H1 (cell line): ENCODE results near the gene RNF212. TPM values are rescaled to one million over a fixed set of nuclear protein-coding genes. Genes with fewer than 3 reads are reported as not detected.

Experiments
- CTCF ChIA-PET: fragments of 300-600 bp; sonication (Branson Sonifier 250); formaldehyde crosslinking; loops from one replicate; lab custom pipeline; 2021; ENCODE audit not compliant: partially characterized antibody; lab: Charles Lee
- POLR2A ChIA-PET: fragments of 300-600 bp; sonication (Branson Sonifier 250); formaldehyde crosslinking; loops from one replicate; lab custom pipeline; 2021; ENCODE audit warnings: inconsistent platforms; ENCODE audit not compliant: partially characterized antibody; lab: Charles Lee
- DNase-seq, 2 experiments: peaks; one replicate each; pipeline versions ENCODE4 v3.0.0 to v3.0.0-alpha.2; 2010 to 2022; ENCODE audit warnings: low spot score in 2 of 2, low read depth in 1 of 2, mixed read lengths in 1 of 2
- FAIRE-seq: peaks from 2 replicates; lab custom pipeline; 2011; peaks lifted over from hg19 to GRCh38; lab: Jason Lieb, UNC
- H2AFZ ChIP-seq: 2 replicates; pipeline ENCODE4 v1.8.1; 2012; ENCODE audit warnings: low read length, inconsistent platforms
- H2AK5ac ChIP-seq: 2 replicates; pipeline ENCODE4 v1.6.1; 2013; ENCODE audit warnings: low read depth, low read length
- H2BK120ac ChIP-seq: replicated peaks from 2 replicates; pipeline ENCODE3; 2013; ENCODE audit warnings: low read depth, low read length, inconsistent platforms
- H2BK12ac ChIP-seq: 2 replicates; pipeline ENCODE4 v1.6.1; 2013; ENCODE audit warnings: low read depth, low read length
- H2BK15ac ChIP-seq: 2 replicates; pipeline ENCODE4 v1.6.1; 2013; ENCODE audit warnings: low read length
- H2BK20ac ChIP-seq: 2 replicates; pipeline ENCODE4 v1.6.1; 2013; ENCODE audit warnings: low read length
- H2BK5ac ChIP-seq: 2 replicates; pipeline ENCODE4 v1.6.1; 2013; ENCODE audit warnings: low read depth, low read length
- H3K14ac ChIP-seq: 2 replicates; pipeline ENCODE4 v1.6.1; 2013; ENCODE audit warnings: inconsistent platforms; ENCODE audit not compliant: insufficient read length
- H3K18ac ChIP-seq: 2 replicates; pipeline ENCODE4 v1.6.1; 2013; ENCODE audit warnings: low read length; ENCODE audit errors: extremely low read depth
- H3K23ac ChIP-seq: 2 replicates; pipeline ENCODE4 v1.6.1; 2013; ENCODE audit warnings: inconsistent platforms; ENCODE audit not compliant: insufficient read length
- H3K23me2 ChIP-seq: 2 replicates; pipeline ENCODE4 v1.6.1; 2013; ENCODE audit warnings: low read depth, low read length
- H3K27ac ChIP-seq: 2 replicates; pipeline ENCODE4 v1.6.1; 2011; ENCODE audit warnings: low read depth, low read length, inconsistent platforms
- H3K27me3 ChIP-seq, 4 experiments: replicated peaks in 1 of 4; 1 replicate in 1 of 4; 2 replicates in 3 of 4; pipeline versions ENCODE4 v1.6.1 to v1.8.1; 2011 to 2013; ENCODE audit warnings: low read length in 3 of 4, mild to moderate bottlenecking in 3 of 4, inconsistent platforms in 2 of 4, mixed read lengths in 2 of 4, moderate library complexity in 1 of 4; ENCODE audit not compliant: control insufficient read depth in 3 of 4, insufficient read depth in 3 of 4; ENCODE audit errors: extremely low read depth in 1 of 4
- H3K36me3 ChIP-seq, 4 experiments: 2 replicates each; pipeline versions ENCODE4 v1.6.1 to v1.8.1; 2011 to 2013; ENCODE audit warnings: mild to moderate bottlenecking in 4 of 4, low read length in 3 of 4, moderate library complexity in 2 of 4, control low read depth in 1 of 4, inconsistent platforms in 1 of 4; ENCODE audit not compliant: insufficient read depth in 4 of 4, control insufficient read depth in 2 of 4
- H3K4ac ChIP-seq: replicated peaks from 2 replicates; pipeline ENCODE3; 2013; ENCODE audit warnings: low read length, low read depth, mixed read lengths, inconsistent platforms; ENCODE audit not compliant: insufficient read length
- H3K4me1 ChIP-seq, 4 experiments: replicated peaks in 1 of 4; 1 replicate in 1 of 4; 2 replicates in 3 of 4; pipeline versions ENCODE4 v1.6.1 to v1.8.1; 2011 to 2013; ENCODE audit warnings: low read length in 3 of 4, inconsistent platforms in 2 of 4, mixed read lengths in 1 of 4; ENCODE audit not compliant: insufficient read depth in 4 of 4, control insufficient read depth in 3 of 4
- H3K4me2 ChIP-seq, 2 experiments: 2 replicates each; pipeline versions ENCODE4 v1.6.1 to v1.8.1; 2011 to 2013; ENCODE audit warnings: low read depth in 2 of 2, low read length in 2 of 2, control low read depth in 1 of 2, inconsistent platforms in 1 of 2, mild to moderate bottlenecking in 1 of 2; ENCODE audit not compliant: insufficient read depth in 1 of 2
- H3K4me3 ChIP-seq, 4 experiments: fragments of 200-600, 300-600 bp in 1 of 4; sonication (generic), shearing (Covaris generic), sonication (Bioruptor Twin) in 1 of 4; 2 replicates each; pipeline versions ENCODE4 v1.5.1 to v1.8.1; 2011 to 2016; ENCODE audit warnings: low read length in 4 of 4, low read depth in 3 of 4, control low read depth in 2 of 4, inconsistent platforms in 2 of 4, mild to moderate bottlenecking in 2 of 4, mixed read lengths in 1 of 4, moderate library complexity in 1 of 4; ENCODE audit not compliant: insufficient read depth in 2 of 4; ENCODE audit errors: extremely low read depth in 1 of 4
- H3K56ac ChIP-seq: replicated peaks from 2 replicates; pipeline ENCODE3; 2013; ENCODE audit warnings: low read depth, mild to moderate bottlenecking, mixed read lengths, low read length, inconsistent platforms; ENCODE audit not compliant: insufficient read length
- H3K79me1 ChIP-seq: 2 replicates; pipeline ENCODE4 v1.6.1; 2013; ENCODE audit warnings: low read depth, low read length, control low read depth
- H3K79me2 ChIP-seq, 2 experiments: 2 replicates each; pipeline versions ENCODE4 v1.6.1 to v1.8.1; 2012 to 2013; ENCODE audit warnings: low read length in 2 of 2, mild to moderate bottlenecking in 2 of 2, inconsistent platforms in 1 of 2; ENCODE audit not compliant: insufficient read depth in 2 of 2, control insufficient read depth in 1 of 2
- H3K9ac ChIP-seq, 4 experiments: replicated peaks in 1 of 4; 1 replicate in 1 of 4; 2 replicates in 3 of 4; pipeline versions ENCODE4 v1.6.1 to v1.8.1; 2011 to 2013; ENCODE audit warnings: low read depth in 3 of 4, low read length in 3 of 4, control low read depth in 2 of 4, mild to moderate bottlenecking in 2 of 4, moderate library complexity in 2 of 4, inconsistent platforms in 1 of 4; ENCODE audit errors: extremely low read depth in 1 of 4
- H3K9me3 ChIP-seq, 2 experiments: 2 replicates each; pipeline versions ENCODE4 v1.6.1 to v1.8.1; 2012 to 2013; ENCODE audit warnings: mild to moderate bottlenecking in 2 of 2, moderate library complexity in 2 of 2, control low read depth in 1 of 2, inconsistent platforms in 1 of 2, low read depth in 1 of 2, low read length in 1 of 2, mixed read lengths in 1 of 2; ENCODE audit not compliant: insufficient read depth in 2 of 2
- H4K20me1 ChIP-seq, 2 experiments: replicated peaks in 1 of 2; 2 replicates each; pipeline versions ENCODE3 to v1.8.1; 2011 to 2013; ENCODE audit warnings: inconsistent platforms in 2 of 2, low read length in 2 of 2, mild to moderate bottlenecking in 1 of 2; ENCODE audit not compliant: insufficient read depth in 2 of 2, control insufficient read depth in 1 of 2
- H4K5ac ChIP-seq: 2 replicates; pipeline ENCODE4 v1.6.1; 2013; ENCODE audit warnings: low read length, low read depth, mixed read lengths, inconsistent platforms; ENCODE audit not compliant: insufficient read length
- H4K8ac ChIP-seq: 2 replicates; pipeline ENCODE4 v1.8.0; 2013; ENCODE audit warnings: mild to moderate bottlenecking, moderate library complexity, low read length, inconsistent platforms; ENCODE audit not compliant: insufficient read depth; ENCODE audit errors: extremely low read depth
- H4K91ac ChIP-seq: replicated peaks from 2 replicates; pipeline ENCODE3; 2013; ENCODE audit warnings: low read length, mixed read lengths, inconsistent platforms; ENCODE audit not compliant: insufficient read length
- ATF2 ChIP-seq: IDR thresholded peaks from 2 replicates; pipeline ENCODE4 v1.6.1; 2012; ENCODE audit warnings: low read length, inconsistent platforms
- CBX5 ChIP-seq: fragments of 300-800, 300-1000 bp; sonication (generic); IDR thresholded peaks from 2 replicates; pipeline ENCODE4 v1.7.1; 2016; ENCODE audit warnings: antibody characterized with exemption, low read length, low read depth
- CTBP2 ChIP-seq: IDR thresholded peaks from 2 replicates; pipeline ENCODE4 v1.7.0; 2011; ENCODE audit warnings: borderline replicate concordance, mild to moderate bottlenecking, moderate library complexity, mixed read lengths, low read length; ENCODE audit not compliant: insufficient read depth, insufficient read length
- KDM5A ChIP-seq: fragments of 200-600 bp; IDR thresholded peaks from 2 replicates; pipeline ENCODE4 v1.7.1; 2012; ENCODE audit warnings: mild to moderate bottlenecking, low read length, inconsistent platforms, mixed read lengths
- MAFK ChIP-seq: IDR thresholded peaks from 2 replicates; pipeline ENCODE4 v1.6.1; 2012; ENCODE audit warnings: low read depth, mild to moderate bottlenecking, improper control_type of control experiment, low read length
- NRF1 ChIP-seq: IDR thresholded peaks from 2 replicates; pipeline ENCODE4 v1.6.1; 2011; ENCODE audit warnings: mild to moderate bottlenecking, low read depth, low read length, improper control_type of control experiment
- POLR2AphosphoS5 ChIP-seq: IDR thresholded peaks from 2 replicates; pipeline ENCODE4 v1.6.1; 2011; ENCODE audit warnings: low read depth, low read length
- TAF7 ChIP-seq: optimal IDR thresholded peaks from 2 replicates; pipeline ENCODE3; 2011; ENCODE audit warnings: low read depth, mild to moderate bottlenecking, inconsistent platforms, low read length, moderate library complexity, borderline replicate concordance
- WGBS, 2 experiments: shearing (Covaris generic) in 1 of 2; methylation state at CpG; one replicate each; pipeline versions ENCODE4 v1.1.6 to v1.1.7; 2013 to 2015; ENCODE audit warnings: low lambda C conversion rate in 2 of 2, mixed read lengths in 2 of 2, inconsistent platforms in 1 of 2, low coverage in 1 of 2, missing lambda C conversion rate in 1 of 2; ENCODE audit not compliant: insufficient replicate concordance in 2 of 2, insufficient coverage in 1 of 2, insufficient read length in 1 of 2; ENCODE audit errors: extremely low coverage in 1 of 2, missing lambda C conversion rate in 1 of 2; 5-methylcytosine and 5-hydroxymethylcytosine counted together
- polyA plus RNA-seq, 7 experiments: library from polyadenylated mRNA; depleted of rRNA in 3 of 7; stranded (reverse) in 5 of 7; unstranded in 2 of 7; fragments of >200 nt in 5 of 7; fragments of 200-250 nt in 2 of 7; gene quantifications; 1 replicate in 5 of 7; 2 replicates in 1 of 7; 4 replicates in 1 of 7; pipeline versions ENCODE4 v1.2.1 to v1.2.3, GENCODE V29; 2011 to 2013; ENCODE audit warnings: missing spikeins in 2 of 7, mixed read lengths in 2 of 7
- total RNA-seq: library from RNA; stranded (reverse); fragmentation: NEBNext Ultra II Directional; extraction: Animal tissue kit (Norgen Biotek cat#: 25700); gene quantifications from 2 replicates; pipeline ENCODE4 v1.2.1, GENCODE V29; 2021
- TF ChIP-seq, protein P1 (sequence below): IDR thresholded peaks from 2 replicates; pipeline ENCODE4 v1.6.1; 2011; ENCODE audit warnings: low read length, improper control_type of control experiment

The RNF212 gene
- total and polyA plus RNA-seq, 2 of the 8 experiments (the other 6 are each of a cell fraction or from before 2014, with no cell fraction given): 3.4 to 5.4 TPM

DNA sequence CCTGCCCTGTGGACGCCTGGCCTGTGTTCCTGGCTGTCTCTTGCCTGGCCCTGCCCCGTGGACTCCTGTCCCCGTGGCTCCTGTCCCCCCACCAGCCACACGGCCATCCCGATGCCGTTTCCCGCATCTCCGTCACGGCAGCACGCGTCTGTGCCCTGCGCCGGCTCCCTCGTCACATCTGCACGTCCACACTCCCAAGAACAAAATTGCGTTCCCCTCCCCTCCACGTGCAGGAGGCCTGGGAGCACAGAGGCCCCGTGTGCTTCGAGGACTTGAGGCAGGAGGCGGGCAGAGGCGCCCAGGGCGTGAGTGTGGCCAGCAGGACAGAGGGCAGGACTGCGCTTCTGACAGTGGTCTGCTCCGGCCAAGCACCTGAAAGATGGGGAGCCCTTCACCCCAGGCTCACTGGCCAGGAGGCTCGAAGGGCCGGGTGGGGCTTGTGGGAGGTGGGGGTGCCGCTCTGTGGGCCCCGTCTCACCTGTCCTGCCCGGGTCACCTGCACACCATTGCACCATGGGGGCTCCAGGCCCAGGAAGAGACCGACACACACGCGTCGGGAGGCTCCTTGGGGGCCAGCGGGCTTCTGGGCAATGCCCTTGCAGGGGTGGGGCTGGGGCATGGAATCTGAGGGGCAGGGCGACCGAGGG lies 84.7 kb downstream of the RNF212 start:
- Histone ChIP-seq H2BK20ac (no peak overlapping the region), H2BK12ac (no peak overlapping the region), H3K79me1 (no peaks in the 10 kb centered on the region), H3K27me3 (0 out of 7 replicates have a peak, but pooled peaks cover 0 to 5% (median 0%) of the 10 kb centered on the region in 4 experiments), H3K4ac (no peak overlapping the region), H3K9ac (no peak overlapping the region), H3K9me3 (no peaks in the 10 kb centered on the region), H3K79me2 (no peaks in the 10 kb centered on the region), H2AFZ (no peak overlapping the region), H2BK15ac (no peak overlapping the region), H3K4me1 (peaks cover 0 to 12% (median 4%) of the 10 kb centered on the region in 4 experiments; a peak in 4 of 7 replicates), H3K4me3 (no peak overlapping the region), H3K4me2 (no peak overlapping the region), H3K18ac (no peak overlapping the region), H3K23ac (no peak overlapping the region), H4K8ac (no peak overlapping the region; the same call in 1 of the 2 replicates), H3K27ac (no peak overlapping the region), H4K20me1 (peaks cover 0 to 14% of the 10 kb centered on the region in 2 experiments), H3K14ac (no peak overlapping the region), H4K5ac (no peak overlapping the region), H3K56ac (no peak overlapping the region), H4K91ac (no peak overlapping the region), H3K36me3 (peaks cover 0 to 9% (median 8%) of the 10 kb centered on the region in 4 experiments; a peak in 5 of 8 replicates), H3K23me2 (no peaks in the 10 kb centered on the region; the same call in 1 of the 2 replicates), H2BK5ac (no peak overlapping the region), H2AK5ac (0 out of 2 replicates have a peak overlapping the region, but pooled peaks have one; percentile 75), H2BK120ac (no peak overlapping the region)
- FAIRE-seq: no peak
- ChIA-PET CTCF (interaction anchor here (0.6 to 2.1 kb wide), 2 partner anchors 9 to 661 kb away, joined by 4 to 6 read pairs; no protein-coding TSS in a partner anchor), POLR2A (no interaction called here)
- 91% methylated on average over 32 of the region's 36 CpGs; no CpG with 5 or more reads in 1 of the 2 experiments for WGBS, 2 experiments
- no peak for DNase-seq
- TF ChIP-seq CBX5: no peak
- no peak for TF ChIP-seq ATF2
- no peak for TF ChIP-seq CTBP2
- TF ChIP-seq, protein P1, sequence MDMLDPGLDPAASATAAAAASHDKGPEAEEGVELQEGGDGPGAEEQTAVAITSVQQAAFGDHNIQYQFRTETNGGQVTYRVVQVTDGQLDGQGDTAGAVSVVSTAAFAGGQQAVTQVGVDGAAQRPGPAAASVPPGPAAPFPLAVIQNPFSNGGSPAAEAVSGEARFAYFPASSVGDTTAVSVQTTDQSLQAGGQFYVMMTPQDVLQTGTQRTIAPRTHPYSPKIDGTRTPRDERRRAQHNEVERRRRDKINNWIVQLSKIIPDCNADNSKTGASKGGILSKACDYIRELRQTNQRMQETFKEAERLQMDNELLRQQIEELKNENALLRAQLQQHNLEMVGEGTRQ: no peak
- TF ChIP-seq TAF7: no peak
- no peak for TF ChIP-seq NRF1
- TF ChIP-seq MAFK: no peak
- no peak for TF ChIP-seq KDM5A
- TF ChIP-seq POLR2AphosphoS5: no peak
